ENCODE measurements around the gene ARFGAP3.
A peak's percentile ranks its signal among the peaks of the same experiment; 100 is the strongest.

DNA sequence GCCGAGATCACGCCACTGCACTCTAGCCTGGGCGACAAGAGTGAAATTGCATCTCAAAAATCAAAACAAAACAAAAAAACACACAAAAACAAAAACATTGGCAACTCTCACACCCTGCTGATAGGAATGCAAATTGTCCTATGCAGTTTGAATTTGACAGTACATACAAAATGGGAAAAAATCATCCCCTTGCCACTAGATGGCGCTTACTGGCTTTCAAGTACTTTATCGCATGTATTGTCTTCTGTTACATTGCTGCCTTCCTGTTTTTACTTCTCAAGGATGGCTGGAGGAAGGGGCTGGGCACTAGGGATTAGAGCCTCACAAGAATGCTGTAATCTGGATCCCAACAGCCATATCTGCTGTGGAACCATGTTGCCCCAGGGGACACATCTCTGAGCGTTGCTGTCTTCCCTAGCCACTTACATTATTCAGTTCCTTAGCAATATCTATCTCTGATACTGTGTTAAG, 77.0 kb downstream of the ARFGAP3 start:
- TF ChIP-seq POLR2A (IDR thresholded peaks at IDR 0.05) = no peak
- TF ChIP-seq, protein P1, sequence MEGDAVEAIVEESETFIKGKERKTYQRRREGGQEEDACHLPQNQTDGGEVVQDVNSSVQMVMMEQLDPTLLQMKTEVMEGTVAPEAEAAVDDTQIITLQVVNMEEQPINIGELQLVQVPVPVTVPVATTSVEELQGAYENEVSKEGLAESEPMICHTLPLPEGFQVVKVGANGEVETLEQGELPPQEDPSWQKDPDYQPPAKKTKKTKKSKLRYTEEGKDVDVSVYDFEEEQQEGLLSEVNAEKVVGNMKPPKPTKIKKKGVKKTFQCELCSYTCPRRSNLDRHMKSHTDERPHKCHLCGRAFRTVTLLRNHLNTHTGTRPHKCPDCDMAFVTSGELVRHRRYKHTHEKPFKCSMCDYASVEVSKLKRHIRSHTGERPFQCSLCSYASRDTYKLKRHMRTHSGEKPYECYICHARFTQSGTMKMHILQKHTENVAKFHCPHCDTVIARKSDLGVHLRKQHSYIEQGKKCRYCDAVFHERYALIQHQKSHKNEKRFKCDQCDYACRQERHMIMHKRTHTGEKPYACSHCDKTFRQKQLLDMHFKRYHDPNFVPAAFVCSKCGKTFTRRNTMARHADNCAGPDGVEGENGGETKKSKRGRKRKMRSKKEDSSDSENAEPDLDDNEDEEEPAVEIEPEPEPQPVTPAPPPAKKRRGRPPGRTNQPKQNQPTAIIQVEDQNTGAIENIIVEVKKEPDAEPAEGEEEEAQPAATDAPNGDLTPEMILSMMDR (IDR thresholded peaks at IDR 0.05) = peak in 3 of 4 experiments; percentile 87 to 95 (median 94)
- TF ChIP-seq POLR2AphosphoS5 (IDR thresholded peaks at IDR 0.05) = peak; percentile 36
- TF ChIP-seq EP300 (IDR thresholded peaks at IDR 0.05) = no peak

Measured in gastroesophageal sphincter (tissue), 3 donors.